Epithelial cell of alveolus of lung (primary cell): ENCODE data around the gene CYP2C18. TPM values are rescaled to one million over a fixed set of nuclear protein-coding genes. Genes with fewer than 3 reads are reported as not detected.

Experiments used
- total RNA-seq: library from RNA; depleted of rRNA; stranded (reverse); fragments of >200 nt; gene quantifications from 2 replicates; pipeline ENCODE4 v1.2.1, GENCODE V29; 2015

The CYP2C18 gene
- not detected in 2 replicates for total RNA-seq

DNA sequence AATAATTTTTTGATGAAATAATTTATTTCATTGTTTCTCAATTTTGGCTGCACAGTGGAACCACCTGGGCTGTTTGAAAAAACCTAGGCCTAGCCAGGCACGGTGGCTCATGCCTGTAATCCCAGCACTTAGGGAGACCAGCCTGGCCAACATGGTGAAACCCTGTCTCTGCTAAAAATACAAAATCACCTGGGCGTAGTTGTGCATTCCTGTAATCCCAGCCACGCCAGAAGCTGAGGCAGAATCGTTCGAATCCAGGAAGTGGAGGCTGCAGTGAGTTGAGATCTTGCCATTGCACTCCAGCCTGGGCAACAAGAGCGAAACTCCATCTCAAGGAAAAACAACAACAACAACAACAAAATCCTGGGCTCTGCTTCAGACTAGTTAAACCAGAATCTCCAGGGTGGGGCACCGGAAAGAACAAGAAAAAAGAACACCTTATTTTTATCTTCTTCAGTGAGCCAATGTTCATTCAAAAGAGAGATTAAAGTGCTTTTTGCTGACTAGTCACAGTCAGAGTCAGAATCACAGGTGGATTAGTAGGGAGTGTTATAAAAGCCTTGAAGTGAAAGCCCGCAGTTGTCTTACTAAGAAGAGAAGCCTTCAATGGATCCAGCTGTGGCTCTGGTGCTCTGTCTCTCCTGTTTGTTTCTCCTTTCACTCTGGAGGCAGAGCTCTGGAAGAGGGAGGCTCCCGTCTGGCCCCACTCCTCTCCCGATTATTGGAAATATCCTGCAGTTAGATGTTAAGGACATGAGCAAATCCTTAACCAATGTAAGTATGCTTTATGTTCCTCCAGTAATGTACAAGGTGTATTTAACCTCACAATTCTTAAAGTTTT, at the start of gene CYP2C18:
TSS of gene CYP2C18 (plus strand) at position 516 of the 841 bp plus-strand sequence. CDS start at position 607, 91 bp downstream.

DNA sequence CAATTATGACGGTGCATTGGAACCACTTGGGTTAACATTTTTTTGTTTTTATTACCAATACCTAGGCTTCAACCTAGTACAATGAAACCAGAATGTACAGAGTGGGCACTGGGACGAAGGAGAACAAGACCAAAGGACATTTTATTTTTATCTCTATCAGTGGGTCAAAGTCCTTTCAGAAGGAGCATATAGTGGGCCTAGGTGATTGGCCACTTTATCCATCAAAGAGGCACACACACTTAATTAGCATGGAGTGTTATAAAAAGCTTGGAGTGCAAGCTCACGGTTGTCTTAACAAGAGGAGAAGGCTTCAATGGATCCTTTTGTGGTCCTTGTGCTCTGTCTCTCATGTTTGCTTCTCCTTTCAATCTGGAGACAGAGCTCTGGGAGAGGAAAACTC, 78.9 kb downstream of the CYP2C18 start, which contains the start of gene CYP2C19:
TSS of gene CYP2C19 (plus strand) at position 289 of the 400 bp plus-strand sequence. CDS start at position 314, 25 bp downstream.

Other genes starting within 250 kb of the CYP2C18 start
- 24.2 and 27.9 TPM in 2 replicates for gene HELLS, start 137.9 kb upstream of the CYP2C18 start, total RNA-seq
- gene CYP2C19, start 79.0 kb downstream of the CYP2C18 start, total RNA-seq, result not detected in 2 replicates